Ramos (cell line): ENCODE results near the gene SRRM2.

Experiments used
- in situ Hi-C: fragments of 300-500 bp; cut with MboI; formaldehyde crosslinking; loops from one replicate; pipeline ENCODE4 v1.14.3; 2022; ENCODE audit warnings: low sequenced_read_pairs; ENCODE audit not compliant: unreplicated experiment

The SRRM2 gene

DNA sequence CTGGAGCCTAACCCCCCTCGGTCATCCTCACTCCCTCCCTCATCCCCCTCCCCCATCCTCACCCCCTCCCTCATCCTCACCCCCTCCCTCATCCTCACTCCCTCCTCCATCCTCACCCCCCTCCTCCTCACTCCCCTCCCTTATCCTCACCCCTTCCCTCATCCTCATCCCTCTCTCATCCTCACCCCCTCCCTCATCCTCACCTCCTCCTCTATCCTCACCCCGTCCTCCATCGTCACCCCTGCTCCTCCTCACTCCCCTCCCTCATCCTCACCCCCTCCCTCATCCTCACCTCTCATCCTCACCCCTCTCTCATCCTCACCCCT lies 34.4 kb downstream of the SRRM2 start:
- in situ Hi-C loops = no loop called here

DNA sequence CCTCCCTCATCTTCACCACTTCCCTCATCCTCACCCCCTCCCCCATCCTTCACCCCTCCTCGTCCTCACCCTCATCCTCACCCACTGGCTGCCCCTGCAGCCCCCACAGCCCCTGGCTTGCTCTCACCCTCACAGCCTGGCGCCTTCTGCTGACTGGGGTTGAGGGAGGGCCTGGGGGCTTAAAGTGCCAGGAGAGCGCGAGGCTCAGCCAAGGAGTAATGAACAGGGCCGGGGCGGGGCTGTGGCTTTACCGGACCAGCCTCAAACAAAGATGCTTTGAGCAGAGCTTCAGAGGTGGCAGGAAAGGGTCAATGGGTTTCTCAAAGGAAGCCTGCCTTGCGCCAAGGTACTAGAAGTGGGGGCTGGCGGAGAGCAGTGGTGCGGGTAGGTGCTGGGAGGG lies 35.0 kb downstream of the SRRM2 start, which contains the start of gene PRSS33:
PRSS33 (minus strand) TSS at position 155 of the 400 bp plus-strand sequence. CDS start 1,013 bp downstream, outside the sequence.
- in situ Hi-C loops = no loop called here

DNA sequence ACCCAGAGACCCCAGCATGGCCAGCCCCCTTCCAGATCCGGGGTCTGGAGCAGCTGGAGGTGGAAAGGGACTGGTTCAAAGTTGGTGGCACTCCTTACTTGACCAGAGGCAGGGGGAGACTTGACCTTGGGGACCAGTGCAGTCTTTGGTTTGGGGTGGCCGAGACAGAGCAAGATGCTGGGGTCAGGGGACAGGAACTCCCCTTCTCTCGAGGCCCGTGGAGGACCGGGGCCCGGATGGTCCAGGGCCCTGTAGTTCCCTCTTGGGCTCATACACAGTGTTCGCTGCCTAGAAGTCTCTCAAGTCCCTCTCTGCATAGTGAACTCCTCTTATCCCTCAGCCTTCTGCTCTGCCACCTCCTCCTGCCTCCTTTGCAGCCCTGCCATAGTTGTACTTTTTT lies 35.5 kb downstream of the SRRM2 start:
- in situ Hi-C loops = no loop called here

DNA sequence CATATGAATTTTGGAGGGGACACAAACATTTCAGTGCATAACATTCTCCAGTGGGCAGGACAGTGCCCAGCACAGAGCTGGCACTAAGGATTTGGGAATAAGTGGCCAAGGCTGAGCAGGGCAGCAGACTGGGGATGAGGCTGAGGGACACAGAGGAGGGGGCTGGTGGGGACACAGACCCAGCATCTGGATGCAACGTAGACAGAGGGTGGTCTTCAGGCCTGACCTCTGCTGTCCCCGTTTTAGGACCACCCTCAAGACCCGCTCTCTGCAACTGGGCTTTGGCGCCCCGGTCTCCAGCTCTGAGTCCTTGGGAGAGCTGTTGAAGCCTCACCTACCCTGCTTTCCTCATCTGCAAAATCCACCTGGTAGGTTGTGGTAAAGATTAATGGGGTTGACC lies 38.2 kb downstream of the SRRM2 start:
- in situ Hi-C loops = no loop called here

DNA sequence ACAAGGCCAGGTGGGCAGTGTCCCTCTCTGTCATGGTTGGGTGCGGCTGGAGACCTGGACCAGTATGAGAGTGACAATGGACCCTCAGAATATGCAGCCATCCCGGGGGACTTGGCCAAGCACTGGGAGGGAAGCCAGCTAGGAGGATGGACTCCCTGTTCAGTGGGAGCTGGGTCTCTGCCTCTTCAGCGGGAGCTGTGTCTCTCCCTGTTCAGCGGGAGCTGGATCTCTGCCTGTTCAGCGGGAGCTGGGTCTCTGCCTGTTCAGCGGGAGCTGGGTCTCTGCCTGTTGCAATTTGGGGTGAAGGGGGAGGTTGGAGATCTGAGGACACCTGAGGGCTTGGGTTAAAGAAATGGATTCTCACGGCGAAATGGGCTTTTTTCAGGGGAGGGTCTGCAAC lies 38.7 kb downstream of the SRRM2 start:
- in situ Hi-C loops = no loop called here

DNA sequence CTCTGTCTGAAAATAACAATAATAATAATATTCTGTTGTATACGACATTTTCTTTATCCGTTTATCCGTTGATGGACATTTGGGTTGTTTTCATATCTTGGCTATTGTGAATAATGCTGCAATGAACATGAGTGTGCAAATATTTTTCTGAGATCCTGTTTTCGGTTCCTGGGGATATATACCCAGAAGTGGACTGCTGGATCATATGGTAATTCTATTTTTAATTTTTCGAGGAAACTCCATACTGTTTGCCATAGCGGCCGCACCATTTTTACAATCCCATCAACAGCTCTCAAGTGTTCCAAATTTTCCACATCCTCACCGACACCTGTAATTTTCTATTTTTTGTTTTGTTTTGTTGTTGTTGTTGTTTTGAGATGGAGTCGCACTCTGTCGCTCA lies 40.5 kb downstream of the SRRM2 start:
- in situ Hi-C loops = no loop called here

DNA sequence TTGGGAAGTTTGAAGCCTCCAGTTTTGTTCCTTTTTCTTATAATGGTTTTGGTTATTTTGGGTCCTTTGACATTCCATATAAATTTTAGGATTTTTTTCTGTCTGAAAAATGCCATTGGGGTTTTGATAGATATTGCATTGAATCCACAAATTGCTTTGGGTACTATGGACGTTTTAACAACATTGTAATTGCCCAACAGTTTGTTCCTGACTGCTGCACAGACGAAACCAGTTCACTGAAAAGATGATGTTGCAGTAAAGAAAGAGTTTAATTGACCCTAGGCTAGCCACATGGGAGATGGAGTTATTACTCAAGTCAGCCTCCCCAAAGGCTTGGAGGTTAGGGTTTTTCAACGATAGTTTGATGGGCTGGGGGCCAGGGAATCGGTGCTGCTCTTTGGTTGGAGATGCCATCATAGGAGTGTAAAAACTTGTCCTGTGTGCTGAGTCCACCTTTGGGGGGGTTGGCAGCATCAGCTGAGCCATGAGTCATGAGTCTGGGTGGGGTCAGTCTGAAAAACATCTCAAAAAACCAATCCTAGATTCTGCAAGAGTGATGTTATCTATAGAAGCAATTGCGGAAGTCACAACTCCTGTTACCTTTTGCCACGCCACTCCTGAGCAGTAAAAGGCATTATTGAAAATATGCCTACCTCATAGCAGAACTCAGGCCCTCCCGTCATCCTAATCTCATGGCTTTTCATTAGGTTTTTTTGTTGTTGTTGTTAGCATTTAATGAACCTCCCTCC lies 43.1 kb downstream of the SRRM2 start:
- in situ Hi-C loops = no loop called here

DNA sequence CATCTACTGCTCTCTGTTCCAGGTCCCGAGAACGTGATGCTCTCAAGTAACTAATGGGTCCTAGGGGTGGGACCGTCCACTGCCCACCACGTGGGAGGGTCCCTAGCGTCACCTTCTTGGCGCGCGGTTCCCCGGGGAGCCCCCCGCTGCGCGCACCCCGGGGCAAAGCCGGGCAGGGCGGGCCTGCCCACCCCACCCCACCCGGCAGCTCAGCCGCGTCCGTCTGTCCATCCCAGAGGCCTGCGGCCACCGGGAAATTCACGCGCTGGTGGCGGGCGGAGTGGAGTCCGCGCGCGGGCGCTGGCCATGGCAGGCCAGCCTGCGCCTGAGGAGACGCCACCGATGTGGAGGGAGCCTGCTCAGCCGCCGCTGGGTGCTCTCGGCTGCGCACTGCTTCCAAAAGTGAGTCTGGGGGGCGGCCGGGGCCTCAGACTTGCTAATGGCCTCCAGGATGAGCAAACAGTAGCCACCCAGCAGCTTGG lies 46.3 kb downstream of the SRRM2 start:
- in situ Hi-C loops = no loop called here

DNA sequence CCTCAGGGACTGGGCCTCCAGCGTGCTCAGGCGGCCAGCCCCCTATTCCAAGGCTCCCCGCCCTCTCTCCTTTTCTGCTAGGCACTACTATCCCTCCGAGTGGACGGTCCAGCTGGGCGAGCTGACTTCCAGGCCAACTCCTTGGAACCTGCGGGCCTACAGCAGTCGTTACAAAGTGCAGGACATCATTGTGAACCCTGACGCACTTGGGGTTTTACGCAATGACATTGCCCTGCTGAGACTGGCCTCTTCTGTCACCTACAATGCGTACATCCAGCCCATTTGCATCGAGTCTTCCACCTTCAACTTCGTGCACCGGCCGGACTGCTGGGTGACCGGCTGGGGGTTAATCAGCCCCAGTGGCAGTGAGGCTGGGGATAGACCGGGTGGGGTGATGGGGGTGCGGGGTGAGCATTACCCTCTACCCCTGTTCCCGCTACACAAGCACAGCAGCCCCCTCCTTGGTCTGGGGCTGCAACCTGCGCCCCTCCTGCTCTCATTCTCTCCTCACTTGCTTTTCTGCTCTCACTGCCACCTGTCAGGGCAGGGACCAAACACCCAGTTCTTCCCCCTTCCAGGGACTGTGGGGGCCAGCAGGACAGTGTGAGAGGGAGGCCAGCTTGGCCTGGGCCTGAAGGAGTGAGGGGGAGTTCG lies 46.9 kb downstream of the SRRM2 start:
- in situ Hi-C loops = no loop called here

DNA sequence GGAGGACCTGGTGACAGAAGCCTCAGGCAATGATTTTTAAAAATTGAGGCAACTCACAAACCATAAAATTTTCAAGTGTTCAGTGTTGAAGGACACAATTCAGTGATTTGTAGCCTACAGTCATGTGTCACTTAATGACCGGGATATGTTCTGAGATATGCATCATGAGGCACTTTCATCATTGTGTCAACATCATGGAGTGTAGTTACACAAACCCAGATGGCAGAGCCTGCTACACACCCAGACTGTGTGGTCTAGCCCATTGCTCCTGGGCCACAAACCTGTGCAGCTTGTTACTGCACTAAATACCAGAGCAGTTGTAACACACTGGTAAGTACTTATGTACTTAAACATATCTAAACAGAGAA lies 47.4 kb downstream of the SRRM2 start:
- in situ Hi-C loops = no loop called here

DNA sequence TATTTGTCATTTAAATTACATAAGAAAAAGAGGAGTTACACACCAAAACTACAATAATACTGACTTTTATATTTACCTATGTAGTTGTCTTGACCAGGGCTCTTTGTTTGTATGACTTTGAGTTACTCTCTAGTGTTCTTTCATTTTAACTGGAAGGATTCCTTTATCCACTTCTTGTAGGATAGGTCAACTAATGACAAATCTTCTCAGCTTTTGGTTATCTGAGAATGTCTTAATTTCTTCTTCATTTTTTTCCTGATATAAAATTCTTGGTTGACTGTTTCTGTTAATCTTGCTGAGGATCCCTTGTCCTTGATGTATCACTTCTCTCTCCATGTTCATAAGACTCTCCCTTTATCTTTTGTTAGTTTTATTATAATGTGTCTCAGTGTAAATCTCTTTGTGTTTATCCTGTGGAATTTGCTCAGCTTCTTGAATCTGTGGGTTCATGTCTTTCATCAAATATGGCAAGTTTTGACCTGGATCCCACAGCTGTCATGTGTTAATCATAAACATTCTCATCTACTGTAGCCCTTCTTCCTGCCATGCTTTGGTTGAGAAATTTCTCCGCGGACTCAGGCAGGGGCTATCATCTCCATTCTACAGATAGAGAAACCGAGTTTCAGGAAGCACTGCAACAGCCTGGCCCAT lies 51.2 kb downstream of the SRRM2 start:
- in situ Hi-C loops = no loop called here

DNA sequence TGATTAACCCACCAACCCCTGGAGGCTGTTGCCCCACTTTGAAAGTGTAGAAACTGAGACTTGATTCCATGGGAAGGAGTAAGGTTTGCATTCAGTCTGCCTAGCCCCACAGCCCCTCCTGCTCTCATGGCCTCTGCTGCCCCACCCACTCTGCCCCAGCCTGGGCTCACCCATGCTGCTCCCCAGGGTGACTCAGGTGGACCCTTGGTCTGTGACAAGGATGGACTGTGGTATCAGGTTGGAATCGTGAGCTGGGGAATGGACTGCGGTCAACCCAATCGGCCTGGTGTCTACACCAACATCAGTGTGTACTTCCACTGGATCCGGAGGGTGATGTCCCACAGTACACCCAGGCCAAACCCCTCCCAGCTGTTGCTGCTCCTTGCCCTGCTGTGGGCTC lies 52.3 kb downstream of the SRRM2 start:
- in situ Hi-C loops = no loop called here

DNA sequence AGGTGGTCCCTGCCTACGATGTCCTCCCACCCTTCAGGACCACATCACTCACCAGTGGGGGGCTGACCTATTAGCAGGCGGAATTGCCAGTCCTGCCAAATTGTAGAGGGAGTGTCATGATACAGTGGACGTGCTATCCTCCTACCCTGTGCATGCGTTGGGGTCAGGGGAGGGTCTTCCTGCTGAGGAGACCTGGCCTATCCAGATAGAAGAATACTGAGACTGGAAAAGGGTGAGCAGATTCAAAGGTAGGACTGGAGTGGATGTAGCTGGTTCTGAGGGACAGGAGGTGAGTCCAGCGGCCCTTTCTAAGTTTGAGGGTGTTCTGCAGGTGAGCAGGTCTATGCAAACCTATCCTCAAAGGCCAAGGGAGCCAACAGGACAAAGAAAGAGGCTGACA lies 53.8 kb downstream of the SRRM2 start:
- in situ Hi-C loops = no loop called here

DNA sequence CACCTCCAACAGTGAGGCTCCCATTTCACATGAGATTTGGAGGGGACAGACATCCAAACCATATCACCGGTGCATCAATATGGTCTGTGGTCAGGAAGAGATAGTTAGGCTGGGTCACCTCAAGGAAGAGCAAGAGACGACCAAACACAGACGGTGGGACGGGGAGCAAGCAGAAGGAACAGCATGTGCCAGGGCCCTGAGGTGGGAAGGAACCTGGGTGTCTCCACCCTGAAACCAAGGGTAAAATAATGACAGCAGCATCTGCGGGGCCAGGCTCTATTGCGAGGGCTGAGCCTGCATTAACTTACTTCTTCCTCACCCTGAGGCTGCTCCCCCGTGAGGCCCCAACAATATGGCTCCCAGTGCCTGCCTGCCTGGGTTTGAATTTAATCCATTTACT lies 55.7 kb downstream of the SRRM2 start:
- in situ Hi-C loops = no loop called here

DNA sequence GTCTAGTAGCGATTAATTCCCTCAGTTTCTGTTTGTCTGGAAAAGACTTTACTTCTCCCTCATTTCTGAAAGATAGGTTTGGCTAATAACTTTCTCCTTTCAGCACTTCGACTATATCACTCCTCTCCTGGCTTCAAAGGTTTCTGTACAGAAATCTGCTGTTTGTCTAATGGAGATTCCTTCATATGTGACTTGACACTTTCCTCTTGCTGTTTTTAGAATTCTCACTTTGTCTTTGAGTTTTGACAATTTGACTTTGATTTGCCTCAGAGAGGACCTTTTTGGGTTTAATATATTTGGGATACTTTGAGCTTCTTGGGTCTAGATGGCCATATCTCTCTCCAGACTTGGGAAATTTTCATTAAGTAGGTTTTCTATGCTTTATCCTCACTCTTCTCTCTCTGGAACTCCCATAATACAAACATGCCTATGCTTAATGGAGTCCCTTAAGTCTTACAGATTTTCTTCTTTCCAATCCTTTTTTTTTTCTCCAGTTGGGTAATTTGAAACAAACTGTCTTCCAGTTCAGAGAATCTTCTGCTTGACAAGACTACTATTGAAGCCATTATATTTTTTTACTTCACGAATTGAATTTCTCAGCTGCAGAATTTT lies 56.8 kb downstream of the SRRM2 start:
- in situ Hi-C loops = no loop called here

DNA sequence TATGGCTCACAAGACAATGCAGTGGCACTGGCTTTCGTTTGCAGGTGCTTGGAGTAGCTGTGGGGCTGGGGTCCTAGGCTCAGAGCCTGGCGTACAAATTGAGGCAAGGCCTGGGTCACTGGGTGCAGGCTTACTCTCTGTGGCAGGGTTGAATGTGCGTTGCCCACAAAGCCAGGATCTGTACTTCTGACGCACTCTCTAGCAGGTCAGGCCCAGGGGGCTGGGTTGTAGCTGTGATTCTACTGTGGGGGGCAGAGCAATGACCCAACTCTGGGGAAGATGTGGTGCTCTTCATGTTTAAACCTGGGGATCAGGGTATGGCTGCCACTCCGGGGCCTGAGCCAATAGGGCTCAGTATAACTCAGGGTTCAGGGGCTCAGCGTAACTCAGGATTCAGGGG lies 58.2 kb downstream of the SRRM2 start:
- in situ Hi-C loops = no loop called here

DNA sequence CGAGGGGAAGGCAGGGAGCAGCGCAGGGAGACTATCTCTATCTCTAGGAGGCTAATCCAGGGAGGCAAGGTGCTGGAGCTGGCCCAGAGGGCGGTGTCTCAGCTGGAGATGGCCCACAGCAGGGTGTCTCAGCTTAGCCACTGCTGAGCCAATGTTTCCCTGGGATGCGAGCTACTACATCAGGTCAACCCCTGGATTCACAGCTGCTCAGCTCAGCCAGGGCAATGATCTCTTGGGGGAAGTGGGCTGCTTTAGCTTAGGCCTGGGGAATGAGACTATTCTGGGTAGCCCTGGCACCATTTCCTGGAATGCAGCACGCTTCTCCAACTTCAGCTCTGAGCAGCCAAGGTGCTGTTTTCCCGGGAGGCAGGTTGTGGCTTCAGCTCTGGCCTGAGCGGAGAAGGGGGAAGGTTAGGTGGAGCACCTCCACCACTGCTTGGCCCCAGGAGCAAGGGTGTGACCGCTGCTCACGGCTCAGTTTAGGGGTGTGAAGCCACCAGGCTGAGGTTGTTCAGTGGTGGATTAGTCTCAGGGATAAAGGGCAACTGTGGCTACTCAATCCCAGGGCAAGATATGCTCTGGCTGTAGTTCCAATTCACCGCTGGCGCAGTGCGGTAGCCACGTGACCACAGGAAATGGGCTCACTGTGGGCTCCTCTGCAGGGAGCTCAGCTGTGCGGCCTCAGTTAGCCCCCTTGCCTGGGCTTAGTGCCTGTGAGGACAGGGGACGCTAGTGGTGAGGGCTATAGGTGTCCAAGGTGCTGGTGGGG lies 59.4 kb downstream of the SRRM2 start:
- in situ Hi-C loops = no loop called here

DNA sequence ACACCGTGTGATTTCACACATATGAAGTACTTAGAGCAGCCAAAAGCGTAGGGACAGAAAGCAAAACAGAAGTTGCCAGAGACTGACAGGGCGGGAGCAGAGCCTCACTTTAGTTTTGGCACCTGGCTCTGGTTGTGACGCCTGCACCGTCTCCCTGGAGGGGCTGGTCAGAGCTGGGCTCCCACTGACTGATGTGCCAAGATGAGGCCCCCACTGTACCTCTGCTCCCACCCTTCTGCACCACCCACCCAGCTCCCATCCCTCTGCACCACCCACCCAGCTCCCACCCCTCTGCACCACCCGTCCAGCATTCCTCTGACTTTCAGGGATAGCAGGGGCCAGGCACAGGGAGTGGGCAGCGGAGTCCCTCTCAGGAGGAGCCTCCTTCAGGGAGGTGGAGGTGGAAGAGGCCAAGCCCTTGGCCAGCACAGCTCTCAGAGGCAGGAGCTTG lies 61.4 kb downstream of the SRRM2 start:
- in situ Hi-C loops = no loop called here

DNA sequence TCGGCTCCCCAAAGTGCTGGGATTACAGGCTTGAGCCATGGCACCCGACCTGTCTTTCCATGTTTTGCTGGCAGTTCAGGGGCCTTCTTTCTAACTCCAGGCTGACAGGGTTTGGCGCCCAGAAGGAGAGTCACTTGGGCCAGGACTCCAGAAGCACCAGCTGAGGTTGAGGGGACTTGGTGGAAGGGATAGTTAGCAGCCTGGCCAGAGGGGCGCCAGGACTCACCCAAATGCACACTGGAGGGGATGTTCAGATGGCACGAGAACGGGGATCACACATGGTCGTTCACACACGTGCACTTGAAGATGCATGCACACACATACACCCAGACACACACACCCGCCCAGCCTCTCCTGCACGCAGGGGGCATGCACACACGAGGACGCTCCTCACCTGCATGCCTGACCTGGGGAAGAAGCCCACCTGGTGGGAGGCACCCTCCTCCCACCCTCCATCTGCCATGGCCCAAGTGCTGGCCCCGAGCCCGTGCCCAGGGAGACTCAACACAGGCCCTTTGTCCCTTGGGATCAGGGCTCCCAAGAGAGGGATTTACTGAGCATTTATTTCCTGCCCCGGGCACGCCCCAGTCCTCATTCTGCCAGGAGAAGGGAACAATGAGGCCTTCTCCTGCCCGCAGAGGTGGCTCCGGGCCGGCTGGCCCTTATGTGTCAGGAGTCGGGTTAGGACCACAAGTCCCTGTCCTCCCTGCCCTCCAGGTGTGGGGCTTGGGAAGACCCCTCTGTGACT lies 62.3 kb downstream of the SRRM2 start:
- in situ Hi-C loops = no loop called here
